ENCODE measurements around the gene GAD2.

GAD2 gene

GRCh38 chr10:26222563-26222962 lies 6.0 kb downstream of the GAD2 start:
- DNase-seq (ENCODE audit: low spot score): no peak

- DNase-seq (ENCODE audit: low spot score): no peak
Observed at GRCh38 chr10:26225322-26225721, 8.7 kb downstream of the GAD2 start.

GRCh38 chr10:26227786-26228185 lies 11.2 kb downstream of the GAD2 start:
- no peak for DNase-seq (ENCODE audit: low spot score)

- DNase-seq (ENCODE audit: low spot score): no peak
Observed at GRCh38 chr10:26232174-26232573, 15.6 kb downstream of the GAD2 start.

- DNase-seq (ENCODE audit: low spot score): no peak
Observed at GRCh38 chr10:26235761-26236160, 19.2 kb downstream of the GAD2 start.

GRCh38 chr10:26238378-26238777 lies 21.8 kb downstream of the GAD2 start:
- DNase-seq (ENCODE audit: low spot score): no peak

GRCh38 chr10:26242706-26243350 lies 26.3 kb downstream of the GAD2 start:
- no peak for DNase-seq (ENCODE audit: low spot score)

GRCh38 chr10:26243351-26243720 lies 26.8 kb downstream of the GAD2 start:
- DNase-seq (ENCODE audit: low spot score): no peak

- DNase-seq (ENCODE audit: low spot score): no peak
Observed at GRCh38 chr10:26249681-26250080, 33.1 kb downstream of the GAD2 start.

- no peak for DNase-seq (ENCODE audit: low spot score)
Observed at GRCh38 chr10:26251925-26252324, 35.4 kb downstream of the GAD2 start.

GRCh38 chr10:26254616-26255015 lies 38.0 kb downstream of the GAD2 start:
- DNase-seq (ENCODE audit: low spot score): no peak

- DNase-seq (ENCODE audit: low spot score): no peak
Observed at GRCh38 chr10:26259341-26259740, 42.8 kb downstream of the GAD2 start.

- DNase-seq (ENCODE audit: low spot score): no peak
Observed at GRCh38 chr10:26269754-26270153, 53.2 kb downstream of the GAD2 start.

GRCh38 chr10:26274391-26274790 lies 57.8 kb downstream of the GAD2 start:
- DNase-seq (ENCODE audit: low spot score): no peak

- no peak for DNase-seq (ENCODE audit: low spot score)
Observed at GRCh38 chr10:26278295-26278694, 61.7 kb downstream of the GAD2 start.

- no peak for DNase-seq (ENCODE audit: low spot score)
Observed at GRCh38 chr10:26290236-26290635, 73.7 kb downstream of the GAD2 start.

GRCh38 chr10:26291721-26292480 lies 75.3 kb downstream of the GAD2 start:
- no peak for DNase-seq (ENCODE audit: low spot score)

GRCh38 chr10:26296360-26296759 lies 79.8 kb downstream of the GAD2 start:
- DNase-seq (ENCODE audit: low spot score): no peak

GRCh38 chr10:26300001-26300400 lies 83.4 kb downstream of the GAD2 start:
- DNase-seq (ENCODE audit: low spot score): no peak

- DNase-seq (ENCODE audit: low spot score): no peak
Observed at GRCh38 chr10:26303366-26303765, 86.8 kb downstream of the GAD2 start.

GRCh38 chr10:26310361-26310760 lies 93.8 kb downstream of the GAD2 start:
- DNase-seq (ENCODE audit: low spot score): no peak

- no peak for DNase-seq (ENCODE audit: low spot score)
Observed at GRCh38 chr10:26311383-26311940, 94.9 kb downstream of the GAD2 start.

- DNase-seq (ENCODE audit: low spot score): no peak
Observed at GRCh38 chr10:26314265-26315013, 97.9 kb downstream of the GAD2 start.

Measured in hematopoietic multipotent progenitor cell treated with erythropoietin and hydrocortisone succinate and interleukin-3 and kit ligand, for 15 days (in vitro differentiated cells).